Stimulated activated CD4-positive, alpha-beta T cell treated with anti-CD3 and anti-CD28 coated beads, TNF-alpha, amount 100 ng/mL, for 1 hour (primary cell): Measurements from ENCODE around the gene CDKN1C.

ENCODE experiments used
- DNase-seq, 3 donors: peaks; one replicate each; pipeline ENCODE4 v3.0.0-alpha.2; 2020; ENCODE audit warnings: low read depth in 3 of 3, low spot score in 1 of 3

CDKN1C gene

GRCh38 chr11:2923446-2924375, 38.1 kb upstream of the CDKN1C start:
- DNase-seq = no peak

- no peak for DNase-seq
Measured at GRCh38 chr11:2922655-2923054, 37.1 kb upstream of the CDKN1C start.

- DNase-seq = no peak
Measured at GRCh38 chr11:2921742-2922493, 36.3 kb upstream of the CDKN1C start.

- no peak for DNase-seq
Measured at GRCh38 chr11:2921261-2921660, 35.7 kb upstream of the CDKN1C start.

GRCh38 chr11:2920343-2920742, 34.8 kb upstream of the CDKN1C start:
- no peak for DNase-seq

GRCh38 chr11:2919837-2920236, 34.3 kb upstream of the CDKN1C start:
- no peak for DNase-seq

- no peak for DNase-seq
Measured at GRCh38 chr11:2919188-2919587, 33.6 kb upstream of the CDKN1C start.

GRCh38 chr11:2917842-2918490, 32.4 kb upstream of the CDKN1C start:
- no peak for DNase-seq

- no peak for DNase-seq
Measured at GRCh38 chr11:2916892-2917645, 31.5 kb upstream of the CDKN1C start.

GRCh38 chr11:2916114-2916891, 30.7 kb upstream of the CDKN1C start:
- DNase-seq = no peak

GRCh38 chr11:2915473-2915872, 29.9 kb upstream of the CDKN1C start:
- no peak for DNase-seq

GRCh38 chr11:2914455-2915195, 29.1 kb upstream of the CDKN1C start:
- DNase-seq = no peak

GRCh38 chr11:2913776-2914175, 28.2 kb upstream of the CDKN1C start:
- no peak for DNase-seq

- no peak for DNase-seq
Measured at GRCh38 chr11:2913019-2913431, 27.4 kb upstream of the CDKN1C start.

- DNase-seq = no peak
Measured at GRCh38 chr11:2912498-2912897, 26.9 kb upstream of the CDKN1C start.

GRCh38 chr11:2911785-2912391, 26.3 kb upstream of the CDKN1C start:
- DNase-seq = no peak

- DNase-seq = no peak
Measured at GRCh38 chr11:2911088-2911784, 25.7 kb upstream of the CDKN1C start.

GRCh38 chr11:2910401-2910955, 24.9 kb upstream of the CDKN1C start:
- no peak for DNase-seq
